ENCODE data around the gene POLR2A.

Gene POLR2A

DNA sequence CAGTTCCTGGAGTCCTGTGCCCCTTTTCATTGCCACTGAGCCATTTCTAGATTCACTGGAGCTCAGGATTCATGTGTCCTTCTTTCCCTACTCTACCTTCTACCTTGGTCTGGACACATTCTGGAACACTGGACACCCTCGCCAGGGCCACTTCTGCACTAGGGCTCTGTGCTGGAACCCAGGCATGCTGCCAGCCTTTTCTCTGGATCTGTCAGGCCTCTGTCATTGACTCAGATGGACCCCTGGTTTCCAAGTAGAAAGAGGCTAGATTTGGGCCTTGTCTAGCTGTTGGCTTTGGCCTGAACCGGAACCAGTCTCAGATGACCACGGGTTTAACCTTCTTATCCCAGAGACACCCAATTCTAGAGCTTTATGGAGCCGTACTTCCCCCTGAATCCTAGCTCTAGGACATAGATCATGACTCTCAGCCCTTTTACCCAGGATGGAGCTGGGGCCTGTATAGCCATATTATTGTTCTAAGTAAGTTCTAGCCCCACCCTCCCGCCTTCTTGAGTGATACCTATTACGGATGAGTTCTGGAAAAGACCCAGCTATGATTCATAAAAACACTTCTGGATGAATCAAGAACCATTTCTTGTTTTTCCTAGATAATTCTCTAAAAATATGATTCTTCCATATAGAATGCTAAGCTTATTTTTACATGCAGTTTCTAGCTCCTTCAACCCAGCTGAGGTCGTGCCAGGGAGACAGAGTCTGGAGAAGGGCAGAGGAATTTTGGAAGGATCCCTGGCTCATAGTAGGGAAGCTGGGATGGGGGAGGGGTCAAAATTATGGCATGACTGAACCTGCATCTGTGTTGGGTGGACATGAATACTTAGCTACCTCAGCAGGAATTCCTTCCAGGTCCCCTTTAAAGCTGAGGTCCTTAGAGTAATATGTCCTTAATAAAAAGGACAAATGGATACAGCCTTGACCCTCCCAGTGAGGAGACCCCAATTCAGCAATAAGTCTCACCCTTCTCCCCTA, 40.4 kb upstream of the POLR2A start:
- no CpG with 5 or more reads among the region's 7 CpGs for WGBS (ENCODE audit: extremely low coverage, insufficient coverage, insufficient read length)
- Histone ChIP-seq H2BK120ac (ENCODE audit: insufficient read depth, low read length, poor library complexity) (no peak overlapping the region), H3K27me3 (ENCODE audit: insufficient read depth, low read length) (peaks cover 11% of the 10 kb centered on the region), H3K23ac (ENCODE audit: low read length) (no peak overlapping the region), H3K9ac (ENCODE audit: low read length) (no peak overlapping the region), H3K4me3 (ENCODE audit: low read depth, low read length) (no peak overlapping the region), H4K12ac (ENCODE audit: low read depth, low read length) (no peak overlapping the region), H3K18ac (ENCODE audit: low read length) (no peak overlapping the region), H3K4me2 (ENCODE audit: low read length) (no peak overlapping the region), H3K36me3 (ENCODE audit: control insufficient read depth in 1 of 2, insufficient read depth in 2 of 2, low read length in 2 of 2) (no peaks in the 10 kb centered on the region), H4K91ac (ENCODE audit: low read depth, low read length) (peak overlapping the region; percentile 16), H3K4me1 (ENCODE audit: control insufficient read depth in 1 of 2, insufficient read depth in 2 of 2, low read length in 2 of 2) (peaks cover 8 to 18% of the 10 kb centered on the region in 2 experiments), H3K79me1 (ENCODE audit: low read length) (peaks cover 9% of the 10 kb centered on the region), H3K4ac (ENCODE audit: low read depth, low read length) (no peak overlapping the region), H2AK5ac (ENCODE audit: low read length) (peak overlapping the region; percentile 19), H3K14ac (ENCODE audit: low read length) (no peak overlapping the region), H3K27ac (ENCODE audit: low read depth, low read length) (no peak overlapping the region), H2AFZ (ENCODE audit: insufficient read depth, low read length, poor library complexity) (no peak overlapping the region), H3K79me2 (ENCODE audit: control insufficient read depth, insufficient read depth, low read length, poor library complexity) (peaks cover 2% of the 10 kb centered on the region), H3K9me3 (ENCODE audit: insufficient read depth, low read depth, low read length) (peaks cover 2% of the 10 kb centered on the region), H2BK12ac (ENCODE audit: low read length) (no peak overlapping the region), H4K8ac (ENCODE audit: low read depth, low read length) (no peak overlapping the region), H2BK5ac (ENCODE audit: low read depth, low read length, poor library complexity) (no peak overlapping the region)
- DNase-seq: no peak

DNA sequence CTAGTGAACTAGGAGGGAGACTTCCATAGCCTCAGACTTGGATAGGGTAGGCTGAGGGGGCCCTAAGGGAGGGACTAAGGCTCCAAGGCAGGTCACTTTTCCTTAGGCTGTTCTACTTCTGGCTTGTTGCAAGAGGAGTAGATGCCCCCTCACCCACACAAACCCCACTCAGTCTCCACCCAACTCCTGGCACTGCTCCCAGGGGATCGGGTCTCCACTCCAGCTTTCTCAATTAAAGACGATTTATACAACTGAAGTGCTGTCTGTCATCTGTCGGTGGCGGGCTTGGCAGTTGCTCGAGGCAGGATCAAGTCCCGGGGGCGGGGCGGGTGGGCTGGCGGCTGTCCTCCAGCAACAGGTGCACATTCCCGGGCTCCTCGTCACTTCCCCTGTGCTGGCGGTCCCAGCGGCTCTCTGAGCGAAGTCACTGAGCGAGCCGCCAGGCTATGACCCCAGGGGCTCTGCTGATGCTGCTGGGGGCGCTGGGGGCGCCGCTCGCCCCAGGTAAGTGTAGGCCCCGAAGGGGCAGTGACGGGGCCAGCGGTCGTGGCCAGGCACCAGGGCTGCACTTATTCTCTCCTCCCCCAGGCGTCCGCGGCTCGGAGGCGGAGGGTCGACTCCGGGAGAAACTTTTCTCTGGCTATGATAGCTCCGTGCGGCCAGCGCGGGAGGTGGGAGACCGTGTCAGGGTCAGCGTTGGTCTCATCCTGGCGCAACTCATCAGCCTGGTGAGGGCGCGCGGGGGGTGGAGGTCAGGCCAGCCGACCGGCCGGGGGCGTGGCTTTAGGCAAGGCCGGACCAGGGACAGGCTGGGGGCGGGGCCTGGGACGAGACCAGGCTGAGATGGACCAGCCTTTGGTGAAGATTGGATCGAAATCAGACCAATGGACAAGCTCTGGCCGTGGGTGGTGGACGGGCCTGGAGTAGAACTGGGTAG, 39.2 kb upstream of the POLR2A start, which contains the start of gene CHRNB1:
Gene CHRNB1 (plus strand): TSS at position 380 of the 937 bp plus-strand sequence. CDS start 67 bp downstream, at position 447.
- Histone ChIP-seq H2BK12ac (ENCODE audit: low read length) (no peak within 1 kb of the TSS), H3K4ac (ENCODE audit: low read depth, low read length) (no peak within 1 kb of the TSS), H3K79me2 (ENCODE audit: control insufficient read depth, insufficient read depth, low read length, poor library complexity) (peaks cover 2% of the 10 kb centered on the region), H2AFZ (ENCODE audit: insufficient read depth, low read length, poor library complexity) (peak within 1 kb of the TSS; percentile 57), H3K27ac (ENCODE audit: low read depth, low read length) (peak within 1 kb of the TSS; percentile 62), H2AK5ac (ENCODE audit: low read length) (no peak within 1 kb of the TSS), H3K9ac (ENCODE audit: low read length) (no peak within 1 kb of the TSS), H2BK120ac (ENCODE audit: insufficient read depth, low read length, poor library complexity) (peak within 1 kb of the TSS; percentile 40), H3K14ac (ENCODE audit: low read length) (peak within 1 kb of the TSS; percentile 16), H3K23ac (ENCODE audit: low read length) (no peak within 1 kb of the TSS), H3K18ac (ENCODE audit: low read length) (no peak within 1 kb of the TSS), H4K12ac (ENCODE audit: low read depth, low read length) (peak within 1 kb of the TSS; percentile 23), H3K4me3 (ENCODE audit: low read depth, low read length) (peak within 1 kb of the TSS; percentile 60), H3K27me3 (ENCODE audit: insufficient read depth, low read length) (peaks cover under 1% of the 10 kb centered on the region), H3K79me1 (ENCODE audit: low read length) (peaks cover 9% of the 10 kb centered on the region), H2BK5ac (ENCODE audit: low read depth, low read length, poor library complexity) (no peak within 1 kb of the TSS), H3K36me3 (ENCODE audit: control insufficient read depth in 1 of 2, insufficient read depth in 2 of 2, low read length in 2 of 2) (no peaks in the 10 kb centered on the region), H4K91ac (ENCODE audit: low read depth, low read length) (peak within 1 kb of the TSS; percentile 52), H4K8ac (ENCODE audit: low read depth, low read length) (peak within 1 kb of the TSS; percentile 67), H3K4me1 (ENCODE audit: control insufficient read depth in 1 of 2, insufficient read depth in 2 of 2, low read length in 2 of 2) (peaks cover 8 to 15% of the 10 kb centered on the region in 2 experiments), H3K9me3 (ENCODE audit: insufficient read depth, low read depth, low read length) (peaks cover 2% of the 10 kb centered on the region), H3K4me2 (ENCODE audit: low read length) (peak within 1 kb of the TSS; percentile 63)
- peak; percentile 85 for DNase-seq
- no CpG with 5 or more reads among the region's 51 CpGs for WGBS (ENCODE audit: extremely low coverage, insufficient coverage, insufficient read length)

DNA sequence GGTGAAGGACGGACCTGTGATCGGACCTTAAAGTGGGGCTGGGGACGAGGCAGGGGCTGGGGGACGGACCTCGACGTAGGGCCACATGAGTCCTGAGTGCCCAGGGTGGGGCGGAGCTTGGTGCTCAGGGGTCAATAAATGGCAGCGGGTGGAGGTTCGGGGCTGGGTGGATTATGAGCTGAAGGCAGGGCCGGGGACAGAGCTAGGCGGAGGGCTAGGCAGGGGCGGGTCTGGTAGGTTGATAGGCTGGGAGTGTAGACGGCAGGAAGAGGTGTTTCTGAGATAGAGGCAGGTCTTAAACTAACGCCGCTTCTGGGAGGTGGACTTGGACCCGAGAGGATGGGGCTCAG, 38.6 kb upstream of the POLR2A start:
- H3K36me3 ChIP-seq (ENCODE audit: control insufficient read depth in 1 of 2, insufficient read depth in 2 of 2, low read length in 2 of 2): no peaks in the 10 kb centered on the region
- no peak overlapping the region for H2BK12ac ChIP-seq (ENCODE audit: low read length)
- H4K8ac ChIP-seq (ENCODE audit: low read depth, low read length): peak overlapping the region; percentile 67
- peak overlapping the region; percentile 57 for H2AFZ ChIP-seq (ENCODE audit: insufficient read depth, low read length, poor library complexity)
- H2BK5ac ChIP-seq (ENCODE audit: low read depth, low read length, poor library complexity): no peak overlapping the region
- peaks cover 4% of the 10 kb centered on the region for H3K79me1 ChIP-seq (ENCODE audit: low read length)
- H3K79me2 ChIP-seq (ENCODE audit: control insufficient read depth, insufficient read depth, low read length, poor library complexity): no peaks in the 10 kb centered on the region
- H3K23ac ChIP-seq (ENCODE audit: low read length): no peak overlapping the region
- H3K14ac ChIP-seq (ENCODE audit: low read length): peak overlapping the region; percentile 16
- H2AK5ac ChIP-seq (ENCODE audit: low read length): no peak overlapping the region
- peak overlapping the region; percentile 54 for H3K4me3 ChIP-seq (ENCODE audit: low read depth, low read length)
- peak overlapping the region; percentile 23 for H4K12ac ChIP-seq (ENCODE audit: low read depth, low read length)
- no peaks in the 10 kb centered on the region for H3K27me3 ChIP-seq (ENCODE audit: insufficient read depth, low read length)
- no peak overlapping the region for H3K18ac ChIP-seq (ENCODE audit: low read length)
- H3K4ac ChIP-seq (ENCODE audit: low read depth, low read length): no peak overlapping the region
- peak overlapping the region; percentile 25 for H4K91ac ChIP-seq (ENCODE audit: low read depth, low read length)
- peaks cover 2% of the 10 kb centered on the region for H3K9me3 ChIP-seq (ENCODE audit: insufficient read depth, low read depth, low read length)
- peaks cover 3 to 9% of the 10 kb centered on the region in 2 experiments for H3K4me1 ChIP-seq (ENCODE audit: control insufficient read depth in 1 of 2, insufficient read depth in 2 of 2, low read length in 2 of 2)
- peak overlapping the region; percentile 63 for H3K4me2 ChIP-seq (ENCODE audit: low read length)
- no peak overlapping the region for H3K9ac ChIP-seq (ENCODE audit: low read length)
- H3K27ac ChIP-seq (ENCODE audit: low read depth, low read length): no peak overlapping the region
- WGBS (ENCODE audit: extremely low coverage, insufficient coverage, insufficient read length): no CpG with 5 or more reads among the region's 16 CpGs
- no peak for DNase-seq
- peak overlapping the region; percentile 40 for H2BK120ac ChIP-seq (ENCODE audit: insufficient read depth, low read length, poor library complexity)

DNA sequence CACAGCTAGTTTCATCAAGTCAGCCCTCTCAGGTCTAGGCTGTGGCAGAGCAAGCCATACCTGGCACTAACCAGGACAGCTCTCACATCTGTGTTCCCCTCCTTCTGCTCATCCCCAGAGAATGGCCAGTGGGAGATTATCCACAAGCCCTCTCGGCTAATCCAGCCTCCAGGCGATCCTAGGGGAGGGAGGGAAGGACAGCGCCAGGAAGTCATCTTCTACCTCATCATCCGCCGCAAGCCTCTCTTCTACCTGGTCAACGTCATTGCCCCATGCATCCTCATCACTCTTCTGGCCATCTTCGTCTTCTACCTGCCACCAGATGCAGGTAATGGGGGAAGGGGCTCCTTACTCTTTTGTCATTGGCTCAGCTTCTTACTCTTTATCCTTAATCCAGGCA, 35.7 kb upstream of the POLR2A start:
- Histone ChIP-seq H3K4me3 (ENCODE audit: low read depth, low read length) (no peak overlapping the region), H3K79me2 (ENCODE audit: control insufficient read depth, insufficient read depth, low read length, poor library complexity) (no peaks in the 10 kb centered on the region), H3K23ac (ENCODE audit: low read length) (no peak overlapping the region), H3K27ac (ENCODE audit: low read depth, low read length) (no peak overlapping the region), H3K4me1 (ENCODE audit: control insufficient read depth in 1 of 2, insufficient read depth in 2 of 2, low read length in 2 of 2) (peaks cover 0 to 10% of the 10 kb centered on the region in 2 experiments), H3K27me3 (ENCODE audit: insufficient read depth, low read length) (no peaks in the 10 kb centered on the region), H3K14ac (ENCODE audit: low read length) (no peak overlapping the region), H4K8ac (ENCODE audit: low read depth, low read length) (no peak overlapping the region), H2BK5ac (ENCODE audit: low read depth, low read length, poor library complexity) (no peak overlapping the region), H2BK120ac (ENCODE audit: insufficient read depth, low read length, poor library complexity) (no peak overlapping the region), H3K36me3 (ENCODE audit: control insufficient read depth in 1 of 2, insufficient read depth in 2 of 2, low read length in 2 of 2) (no peaks in the 10 kb centered on the region), H3K79me1 (ENCODE audit: low read length) (peaks cover 3% of the 10 kb centered on the region), H2BK12ac (ENCODE audit: low read length) (no peak overlapping the region), H2AFZ (ENCODE audit: insufficient read depth, low read length, poor library complexity) (no peak overlapping the region), H3K4me2 (ENCODE audit: low read length) (no peak overlapping the region), H2AK5ac (ENCODE audit: low read length) (no peak overlapping the region), H4K91ac (ENCODE audit: low read depth, low read length) (no peak overlapping the region), H3K9ac (ENCODE audit: low read length) (no peak overlapping the region), H3K4ac (ENCODE audit: low read depth, low read length) (no peak overlapping the region), H4K12ac (ENCODE audit: low read depth, low read length) (no peak overlapping the region), H3K18ac (ENCODE audit: low read length) (no peak overlapping the region), H3K9me3 (ENCODE audit: insufficient read depth, low read depth, low read length) (peaks cover 2% of the 10 kb centered on the region)
- no peak for DNase-seq
- no CpG with 5 or more reads among the region's 7 CpGs for WGBS (ENCODE audit: extremely low coverage, insufficient coverage, insufficient read length)
